ENCODE measurements around the gene ZNF423. TPM values are rescaled to one million over a fixed set of nuclear protein-coding genes. Genes with fewer than 3 reads are reported as not detected.

ZNF423 gene
- total RNA-seq, 4 donors from 2014 or later = 4.1 to 20.2 (median 10.3) TPM

DNA sequence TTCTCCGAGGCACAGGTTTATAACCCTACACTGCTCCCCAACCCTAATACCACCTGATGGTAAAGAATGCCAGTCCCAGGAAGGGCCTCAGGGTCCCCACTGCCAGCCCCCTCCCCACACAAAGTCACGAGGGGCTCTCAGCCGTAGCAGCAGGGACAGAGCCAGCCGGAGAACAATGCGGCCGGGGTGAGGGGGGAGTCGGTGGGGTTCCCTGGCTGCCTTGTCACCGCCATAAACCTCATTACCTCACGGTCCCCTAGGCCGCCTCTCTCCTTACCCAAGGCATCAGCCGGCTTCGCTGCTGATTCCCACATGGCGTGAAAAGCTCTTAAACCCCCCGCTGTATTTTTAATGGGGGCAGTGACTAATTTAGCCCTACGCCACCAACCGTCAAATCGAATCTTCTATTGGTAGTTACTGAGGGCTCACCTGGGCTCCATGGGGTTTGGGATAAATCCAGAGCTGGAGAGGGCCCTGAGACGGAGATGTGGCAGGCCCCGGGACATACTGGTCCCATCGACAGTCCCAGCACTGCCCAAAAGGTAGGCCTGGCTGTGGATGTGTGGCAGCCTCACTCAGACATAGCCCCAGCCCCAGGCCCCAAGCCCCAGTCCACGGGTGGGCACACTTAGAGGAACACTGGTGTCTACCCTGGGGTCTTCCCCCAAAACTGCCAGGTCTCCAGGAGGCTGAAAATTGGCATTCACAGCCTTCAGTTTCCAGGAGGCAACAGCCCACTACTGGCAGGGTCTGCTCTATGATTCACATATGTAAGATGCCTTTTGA lies 367.0 kb downstream of the ZNF423 start:
- TF ChIP-seq, protein P1, sequence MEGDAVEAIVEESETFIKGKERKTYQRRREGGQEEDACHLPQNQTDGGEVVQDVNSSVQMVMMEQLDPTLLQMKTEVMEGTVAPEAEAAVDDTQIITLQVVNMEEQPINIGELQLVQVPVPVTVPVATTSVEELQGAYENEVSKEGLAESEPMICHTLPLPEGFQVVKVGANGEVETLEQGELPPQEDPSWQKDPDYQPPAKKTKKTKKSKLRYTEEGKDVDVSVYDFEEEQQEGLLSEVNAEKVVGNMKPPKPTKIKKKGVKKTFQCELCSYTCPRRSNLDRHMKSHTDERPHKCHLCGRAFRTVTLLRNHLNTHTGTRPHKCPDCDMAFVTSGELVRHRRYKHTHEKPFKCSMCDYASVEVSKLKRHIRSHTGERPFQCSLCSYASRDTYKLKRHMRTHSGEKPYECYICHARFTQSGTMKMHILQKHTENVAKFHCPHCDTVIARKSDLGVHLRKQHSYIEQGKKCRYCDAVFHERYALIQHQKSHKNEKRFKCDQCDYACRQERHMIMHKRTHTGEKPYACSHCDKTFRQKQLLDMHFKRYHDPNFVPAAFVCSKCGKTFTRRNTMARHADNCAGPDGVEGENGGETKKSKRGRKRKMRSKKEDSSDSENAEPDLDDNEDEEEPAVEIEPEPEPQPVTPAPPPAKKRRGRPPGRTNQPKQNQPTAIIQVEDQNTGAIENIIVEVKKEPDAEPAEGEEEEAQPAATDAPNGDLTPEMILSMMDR (IDR thresholded peaks at IDR 0.05; ENCODE audit: low read depth) = no peak

DNA sequence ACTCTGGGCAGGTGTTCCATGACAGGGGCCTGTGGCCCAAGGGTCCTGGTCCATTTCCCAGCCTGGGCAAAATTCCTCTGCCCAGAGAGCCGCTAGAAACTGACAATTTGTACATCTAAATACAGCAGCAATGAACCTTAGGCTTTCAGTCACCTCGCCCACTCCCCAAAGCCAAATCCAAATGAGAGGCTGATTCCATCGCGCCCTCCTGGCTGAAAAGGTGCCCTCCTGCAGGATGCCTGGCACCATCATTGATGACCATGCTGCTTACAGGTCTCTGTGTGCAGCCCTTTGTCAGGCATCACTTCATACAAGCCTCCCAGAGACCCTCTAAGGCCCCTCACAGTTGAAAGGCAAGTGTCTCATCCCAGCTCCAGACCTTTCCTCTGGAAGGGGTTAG lies 367.6 kb downstream of the ZNF423 start:
- TF ChIP-seq, protein P1 (IDR thresholded peaks at IDR 0.05; ENCODE audit: low read depth) = no peak

DNA sequence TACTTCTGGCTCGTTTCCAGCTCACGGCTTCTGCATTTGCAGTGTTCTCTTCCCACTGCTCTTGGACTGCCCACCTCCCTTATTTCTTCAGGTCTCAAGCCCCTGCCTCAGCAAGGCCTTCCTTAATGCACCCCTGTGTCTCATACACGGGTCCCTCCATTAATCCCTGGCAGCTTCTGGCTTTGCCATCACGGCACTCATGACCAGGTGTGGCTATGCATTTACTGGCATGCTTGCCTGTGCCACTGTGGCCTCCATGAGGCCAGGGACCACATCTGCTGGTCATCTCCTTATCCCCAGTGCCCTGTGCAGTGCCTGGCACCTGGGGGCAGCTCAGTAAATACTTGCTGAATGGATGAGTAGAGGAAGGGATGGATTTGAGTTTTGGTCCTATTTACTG lies 368.2 kb downstream of the ZNF423 start:
- TF ChIP-seq, protein P1 (IDR thresholded peaks at IDR 0.05; ENCODE audit: low read depth) = no peak

DNA sequence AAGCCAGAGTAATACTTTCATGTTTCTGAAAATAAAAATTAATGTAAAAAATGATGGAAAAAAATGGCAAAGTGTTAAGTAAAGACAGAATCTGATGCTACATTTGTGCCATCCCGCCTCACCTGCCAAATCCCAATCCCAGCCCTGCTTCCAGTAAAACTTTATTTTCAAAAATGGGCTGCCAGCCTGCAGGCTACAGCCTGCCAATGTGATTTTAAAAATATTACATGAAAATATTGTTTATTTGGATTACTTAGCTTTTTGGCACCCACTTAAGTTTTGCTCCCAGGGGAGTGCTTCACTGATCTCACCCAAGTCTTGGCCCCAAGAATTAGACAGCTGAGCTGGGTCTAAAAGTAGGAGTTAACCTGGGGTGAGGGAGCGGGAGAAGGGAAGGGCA lies 369.5 kb downstream of the ZNF423 start:
- TF ChIP-seq, protein P1 (IDR thresholded peaks at IDR 0.05; ENCODE audit: low read depth) = no peak

DNA sequence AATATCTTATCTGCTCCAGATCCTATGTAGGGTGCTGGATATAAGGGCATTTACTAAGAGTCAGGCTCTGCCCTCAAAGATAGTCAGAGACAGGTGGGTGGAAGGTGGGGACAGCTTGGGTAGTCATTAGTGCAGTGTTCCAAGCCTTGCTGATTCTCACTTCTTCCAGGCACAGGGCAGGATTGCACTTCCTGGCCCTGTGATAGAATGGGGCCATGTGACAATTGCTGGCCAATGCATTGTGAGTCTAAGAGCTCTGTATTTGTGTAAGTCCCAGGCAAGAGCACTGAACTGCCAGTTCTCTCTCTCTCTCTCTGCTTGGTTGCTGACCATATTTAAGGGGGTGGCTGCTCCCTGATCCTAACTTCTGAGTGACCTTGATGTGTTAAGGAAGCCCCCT lies 370.2 kb downstream of the ZNF423 start:
- TF ChIP-seq, protein P1 (IDR thresholded peaks at IDR 0.05; ENCODE audit: low read depth) = no peak

DNA sequence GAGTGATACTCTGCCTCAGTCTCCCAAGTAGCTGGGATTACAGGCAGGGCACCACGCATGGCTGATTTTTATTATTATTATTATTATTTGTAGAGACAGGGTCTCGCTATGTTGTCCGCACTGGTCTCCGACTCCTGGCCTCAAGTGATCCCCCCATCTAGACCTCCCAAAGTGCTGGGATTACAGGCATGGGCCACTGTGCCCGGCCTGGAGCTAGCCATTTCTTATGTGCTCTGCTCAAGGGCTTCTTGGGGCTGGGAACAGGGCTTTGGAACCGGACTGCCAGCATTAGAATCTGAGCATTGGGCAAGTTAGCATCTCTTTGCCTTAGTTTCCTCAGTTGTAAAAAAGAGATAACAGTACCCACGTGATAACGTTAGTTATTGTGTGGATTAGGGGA lies 371.0 kb downstream of the ZNF423 start:
- TF ChIP-seq, protein P1 (IDR thresholded peaks at IDR 0.05; ENCODE audit: low read depth) = no peak

DNA sequence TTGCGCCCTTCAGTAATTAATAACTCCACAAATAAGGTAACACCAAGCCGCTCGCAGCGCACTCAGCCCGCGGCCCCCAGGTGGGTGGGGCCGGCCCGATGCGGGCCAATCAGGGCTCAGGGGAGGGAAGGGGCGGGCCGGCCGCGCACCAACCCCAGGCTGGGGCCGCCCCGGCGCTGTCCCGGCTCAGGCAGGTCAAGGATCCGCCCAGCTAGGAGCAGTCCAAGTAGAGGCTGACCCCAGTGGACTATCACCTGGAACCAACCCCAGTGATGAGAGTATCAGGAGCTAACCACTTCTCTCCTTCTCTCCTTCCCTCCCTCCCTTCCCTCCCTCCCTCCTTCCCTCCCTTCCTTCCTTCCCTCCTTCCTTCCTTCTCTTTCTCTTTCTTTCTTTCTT lies 371.5 kb downstream of the ZNF423 start:
- TF ChIP-seq, protein P1 (IDR thresholded peaks at IDR 0.05; ENCODE audit: low read depth) = no peak

Measured in subcutaneous adipose tissue (tissue), 4 donors.